ENCODE measurements around the gene NAT8L. TPM values are rescaled to one million over a fixed set of nuclear protein-coding genes. Genes with fewer than 3 reads are reported as not detected.

NAT8L gene
- total RNA-seq, 4 donors from 2014 or later: under 0.01 to 0.45 (median 0.20) TPM

- no peaks in the 10 kb centered on the region for H3K36me3 ChIP-seq
- peaks cover 4 to 96% (median 32%) of the 10 kb centered on the region in 4 donors for H3K27me3 ChIP-seq
- no peak for TF ChIP-seq POLR2A (IDR thresholded peaks at IDR 0.05; ENCODE audit: low read depth)
- TF ChIP-seq POLR2AphosphoS5 (IDR thresholded peaks at IDR 0.05): no peak
- TF ChIP-seq CTCF (IDR thresholded peaks at IDR 0.05): no peak
- no peak for TF ChIP-seq EP300 (IDR thresholded peaks at IDR 0.05)
- DNase-seq (ENCODE audit: extremely low spot score): no peak
- intact Hi-C loops (cut with DNase I): no loop called here
- no peaks in the 10 kb centered on the region for H3K9me3 ChIP-seq
- 94% methylated on average over 9 of the region's 18 CpGs for WGBS
- H3K4me3 ChIP-seq: no peak overlapping the region
- no peak overlapping the region for H3K27ac ChIP-seq (replicated peaks in 1 of 4)
- H3K4me1 ChIP-seq: peaks cover 13 to 34% (median 30%) of the 10 kb centered on the region in 4 donors
Measured at GRCh38 chr4:2043396-2044118, 15.6 kb upstream of the NAT8L start.

- Histone ChIP-seq H3K36me3 (no peaks in the 10 kb centered on the region), H3K9me3 (no peaks in the 10 kb centered on the region), H3K27me3 (peaks cover 4 to 98% (median 32%) of the 10 kb centered on the region in 4 donors), H3K4me3 (no peak overlapping the region), H3K4me1 (peaks cover 13 to 34% (median 30%) of the 10 kb centered on the region in 4 donors), H3K27ac (replicated peaks in 1 of 4) (no peak overlapping the region)
- TF ChIP-seq CTCF (IDR thresholded peaks at IDR 0.05) (no peak), POLR2AphosphoS5 (IDR thresholded peaks at IDR 0.05) (no peak), EP300 (IDR thresholded peaks at IDR 0.05) (no peak), POLR2A (IDR thresholded peaks at IDR 0.05; ENCODE audit: low read depth) (no peak)
- intact Hi-C loops (cut with DNase I): no loop called here
- no peak for DNase-seq (ENCODE audit: extremely low spot score)
- 86% methylated on average over 6 of the region's 6 CpGs for WGBS
Measured at GRCh38 chr4:2044119-2044485, 15.0 kb upstream of the NAT8L start.

GRCh38 chr4:2044542-2045517 lies 14.3 kb upstream of the NAT8L start:
- Histone ChIP-seq H3K4me1 (peaks cover 13 to 34% (median 30%) of the 10 kb centered on the region in 4 donors), H3K9me3 (no peaks in the 10 kb centered on the region), H3K27ac (replicated peaks in 1 of 4) (no peak overlapping the region), H3K36me3 (no peaks in the 10 kb centered on the region), H3K4me3 (no peak overlapping the region), H3K27me3 (peaks cover 4 to 90% (median 28%) of the 10 kb centered on the region in 4 donors)
- DNase-seq (ENCODE audit: extremely low spot score): no peak
- TF ChIP-seq CTCF (IDR thresholded peaks at IDR 0.05) (no peak), POLR2A (IDR thresholded peaks at IDR 0.05; ENCODE audit: low read depth) (no peak), POLR2AphosphoS5 (IDR thresholded peaks at IDR 0.05) (no peak), EP300 (IDR thresholded peaks at IDR 0.05) (no peak)
- WGBS: 91% methylated on average over 14 of the region's 18 CpGs
- intact Hi-C loops (cut with DNase I): no loop called here

- 81% methylated on average over 11 of the region's 11 CpGs for WGBS
- Histone ChIP-seq H3K9me3 (no peaks in the 10 kb centered on the region), H3K4me3 (no peak overlapping the region), H3K36me3 (no peaks in the 10 kb centered on the region), H3K4me1 (peaks cover 12 to 31% (median 25%) of the 10 kb centered on the region in 4 donors), H3K27ac (replicated peaks in 1 of 4) (no peak overlapping the region), H3K27me3 (peaks cover 4 to 86% (median 22%) of the 10 kb centered on the region in 4 donors)
- no peak for DNase-seq (ENCODE audit: extremely low spot score)
- TF ChIP-seq EP300 (IDR thresholded peaks at IDR 0.05) (no peak), POLR2A (IDR thresholded peaks at IDR 0.05; ENCODE audit: low read depth) (no peak), CTCF (IDR thresholded peaks at IDR 0.05) (no peak), POLR2AphosphoS5 (IDR thresholded peaks at IDR 0.05) (no peak)
- intact Hi-C loops (cut with DNase I): no loop called here
Measured at GRCh38 chr4:2045518-2045951, 13.6 kb upstream of the NAT8L start.

All from esophagus muscularis mucosa (tissue), 4 donors.